CD4-positive, alpha-beta T cell (primary cell): ENCODE data around the gene KIF4A. TPM values are rescaled to one million over a fixed set of nuclear protein-coding genes. Genes with fewer than 3 reads are reported as not detected.

Experiments used
- ATAC-seq: fragments of 200-7000 bp; cut with Tn5 transposase; one replicate; pipeline ENCODE4 v1.10.0; 2022; ENCODE audit warnings: mild to moderate bottlenecking; ENCODE audit not compliant: poor library complexity
- CTCF ChIA-PET: fragments of 350-600 bp; sonication (Branson Sonifier 250); formaldehyde crosslinking; loops from one replicate; lab custom pipeline; 2021; ENCODE audit warnings: antibody characterized with exemption, inconsistent platforms; lab: Charles Lee
- POLR2A ChIA-PET: fragments of 350-600 bp; sonication (Branson Sonifier 250); formaldehyde crosslinking; loops from one replicate; lab custom pipeline; 2021; ENCODE audit warnings: antibody characterized with exemption, inconsistent platforms; lab: Charles Lee
- DNase-seq, 14 experiments: peaks; one replicate each; pipeline ENCODE4 v3.0.0-alpha.2; 2013 to 2020; ENCODE audit warnings: mixed read lengths in 2 of 14
- H3K27ac ChIP-seq, 2 donors: one replicate each; pipeline versions ENCODE4 v1.5.1 to v1.7.0; 2013; ENCODE audit warnings: low read length in 2 of 2, low read depth in 1 of 2, mild to moderate bottlenecking in 1 of 2
- H3K27me3 ChIP-seq, 2 experiments: 1 replicate in 1 of 2; 2 replicates in 1 of 2; pipeline versions ENCODE4 v1.6.1 to v1.7.0; 2013; ENCODE audit warnings: low read length in 2 of 2, control low read depth in 1 of 2, mild to moderate bottlenecking in 1 of 2, moderate library complexity in 1 of 2; ENCODE audit not compliant: insufficient read depth in 2 of 2, control insufficient read depth in 1 of 2
- H3K36me3 ChIP-seq: one replicate; pipeline ENCODE4 v1.6.1; 2013; ENCODE audit warnings: low read length, control low read depth; ENCODE audit not compliant: insufficient read depth
- H3K4me1 ChIP-seq: one replicate; pipeline ENCODE4 v1.6.1; 2013; ENCODE audit warnings: low read length, control low read depth; ENCODE audit not compliant: insufficient read depth
- H3K4me3 ChIP-seq: one replicate; pipeline ENCODE4 v1.5.1; 2013; ENCODE audit warnings: mild to moderate bottlenecking, low read length, moderate library complexity
- H3K9me3 ChIP-seq, 2 experiments: 1 replicate in 1 of 2; 2 replicates in 1 of 2; pipeline versions ENCODE4 v1.6.1 to v1.7.0; 2013; ENCODE audit warnings: low read length in 2 of 2, mild to moderate bottlenecking in 2 of 2, control low read depth in 1 of 2, moderate library complexity in 1 of 2; ENCODE audit not compliant: control insufficient read depth in 1 of 2, insufficient read depth in 1 of 2
- H3K27ac Mint-ChIP-seq: one replicate; pipeline ENCODE4 v1.8.0; 2020; ENCODE audit warnings: mixed read lengths
- H3K27me3 Mint-ChIP-seq: one replicate; pipeline ENCODE4 v1.8.0; 2021; ENCODE audit warnings: mixed read lengths
- H3K36me3 Mint-ChIP-seq: one replicate; pipeline ENCODE4 v1.8.0; 2021; ENCODE audit warnings: low read depth, mixed read lengths
- H3K4me1 Mint-ChIP-seq: one replicate; pipeline ENCODE4 v1.8.0; 2021; ENCODE audit warnings: low read depth, mixed read lengths
- H3K4me3 Mint-ChIP-seq: one replicate; pipeline ENCODE4 v1.8.0; 2020; ENCODE audit warnings: mild to moderate bottlenecking, mixed read lengths
- H3K9me3 Mint-ChIP-seq: one replicate; pipeline ENCODE4 v1.8.0; 2020; ENCODE audit warnings: mixed read lengths
- intact Hi-C, 2 experiments: fragments of 100-400 bp; cut with DNase I in 1 of 2; cut with micrococcal nuclease in 1 of 2; formaldehyde crosslinking; loops; one replicate each; pipeline versions ENCODE4 v1.15.1 to v1.9.0; 2023 to 2025; cut with DNase I, micrococcal nuclease
- total RNA-seq, 174 experiments: library from RNA in 2 of 174; stranded (reverse) in 2 of 174; gene quantifications; one replicate each; pipeline ENCODE4 v1.2.3 and lab custom pipeline; 2021 to 2026
- TF ChIP-seq, protein P1 (sequence below): fragments of 200-600 bp; IDR thresholded peaks from one replicate; pipeline ENCODE4 v1.8.0; 2022; ENCODE audit warnings: antibody characterized with exemption, mild to moderate bottlenecking

Gene KIF4A
- total RNA-seq, 2 experiments from 2014 or later = 0.06 to 0.19 TPM

DNA sequence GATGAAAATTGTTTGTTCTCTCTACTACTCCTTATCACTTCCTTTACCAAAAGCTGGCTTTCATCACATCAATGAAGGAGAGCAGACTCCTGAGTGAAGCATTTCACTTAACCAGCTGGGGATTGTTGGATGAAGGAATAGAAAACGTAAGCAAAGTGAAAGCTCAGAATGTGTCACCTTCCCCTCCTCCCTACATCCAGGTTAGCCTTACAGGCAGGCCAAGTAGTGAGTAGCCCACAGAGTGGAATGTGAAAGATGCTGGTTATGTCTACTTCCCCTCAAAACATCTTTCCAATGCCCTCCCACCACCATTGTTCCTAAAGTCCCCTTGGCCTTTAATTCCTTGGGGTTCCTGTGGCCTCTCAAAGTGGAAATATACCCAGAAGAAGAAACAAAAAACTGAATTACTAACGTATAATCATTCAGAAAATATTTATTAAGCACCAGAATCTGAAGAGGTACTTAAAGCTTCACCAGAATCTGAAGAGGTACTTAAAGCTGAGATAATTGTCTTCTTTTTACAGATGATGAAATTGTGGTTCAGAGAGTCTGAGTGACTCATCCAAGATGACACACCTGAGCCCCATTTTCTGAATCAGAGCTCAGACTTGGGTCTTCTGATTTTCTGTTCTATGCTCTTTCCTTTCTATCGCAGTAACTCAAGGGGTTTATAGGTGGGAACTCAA, 36.4 kb upstream of the KIF4A start:
- Histone ChIP-seq H3K36me3 (no peaks in the 10 kb centered on the region), H3K27me3 (no peaks in the 10 kb centered on the region), H3K27ac (no peak overlapping the region), H3K4me3 (no peak overlapping the region), H3K4me1 (no peaks in the 10 kb centered on the region), H3K9me3 (no peaks in the 10 kb centered on the region)
- Mint-ChIP-seq H3K4me1 (no peaks in the 10 kb centered on the region), H3K27me3 (no peaks in the 10 kb centered on the region), H3K27ac (no peak overlapping the region), H3K4me3 (no peak overlapping the region), H3K9me3 (no peaks in the 10 kb centered on the region), H3K36me3 (peaks cover 8% of the 10 kb centered on the region)
- POLR2A ChIA-PET = no interaction called here
- DNase-seq = no peak
- TF ChIP-seq, protein P1, sequence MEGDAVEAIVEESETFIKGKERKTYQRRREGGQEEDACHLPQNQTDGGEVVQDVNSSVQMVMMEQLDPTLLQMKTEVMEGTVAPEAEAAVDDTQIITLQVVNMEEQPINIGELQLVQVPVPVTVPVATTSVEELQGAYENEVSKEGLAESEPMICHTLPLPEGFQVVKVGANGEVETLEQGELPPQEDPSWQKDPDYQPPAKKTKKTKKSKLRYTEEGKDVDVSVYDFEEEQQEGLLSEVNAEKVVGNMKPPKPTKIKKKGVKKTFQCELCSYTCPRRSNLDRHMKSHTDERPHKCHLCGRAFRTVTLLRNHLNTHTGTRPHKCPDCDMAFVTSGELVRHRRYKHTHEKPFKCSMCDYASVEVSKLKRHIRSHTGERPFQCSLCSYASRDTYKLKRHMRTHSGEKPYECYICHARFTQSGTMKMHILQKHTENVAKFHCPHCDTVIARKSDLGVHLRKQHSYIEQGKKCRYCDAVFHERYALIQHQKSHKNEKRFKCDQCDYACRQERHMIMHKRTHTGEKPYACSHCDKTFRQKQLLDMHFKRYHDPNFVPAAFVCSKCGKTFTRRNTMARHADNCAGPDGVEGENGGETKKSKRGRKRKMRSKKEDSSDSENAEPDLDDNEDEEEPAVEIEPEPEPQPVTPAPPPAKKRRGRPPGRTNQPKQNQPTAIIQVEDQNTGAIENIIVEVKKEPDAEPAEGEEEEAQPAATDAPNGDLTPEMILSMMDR = no peak
- ATAC-seq = no peak
- CTCF ChIA-PET = no interaction called here
- intact Hi-C loops = no loop called here

DNA sequence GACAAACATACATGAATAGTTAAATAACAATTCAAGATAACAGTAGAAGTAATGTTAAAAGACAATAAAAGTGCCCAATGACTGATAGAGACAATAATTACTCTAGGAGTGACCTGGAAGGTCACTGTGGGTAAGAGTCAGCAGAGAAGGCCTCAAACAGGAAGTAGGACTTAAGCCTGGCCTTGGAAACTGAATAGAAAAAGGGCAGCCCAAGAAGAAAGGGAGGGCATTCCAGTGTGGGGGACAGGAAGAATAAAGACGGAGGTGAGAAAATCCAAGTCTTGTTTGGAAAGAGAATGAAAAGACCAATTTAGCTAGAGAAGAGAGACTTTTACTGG, 35.9 kb upstream of the KIF4A start:
- H3K27me3 ChIP-seq = no peaks in the 10 kb centered on the region
- ChIA-PET CTCF (no interaction called here), POLR2A (no interaction called here)
- Mint-ChIP-seq H3K4me3 (no peak overlapping the region), H3K4me1 (no peaks in the 10 kb centered on the region), H3K27ac (no peak overlapping the region), H3K27me3 (no peaks in the 10 kb centered on the region), H3K36me3 (peaks cover 8% of the 10 kb centered on the region), H3K9me3 (no peaks in the 10 kb centered on the region)
- no peak overlapping the region for H3K4me3 ChIP-seq
- ATAC-seq = no peak
- no peaks in the 10 kb centered on the region for H3K9me3 ChIP-seq
- TF ChIP-seq, protein P1 = no peak
- no peaks in the 10 kb centered on the region for H3K4me1 ChIP-seq
- intact Hi-C loops = no loop called here
- H3K27ac ChIP-seq = no peak overlapping the region
- H3K36me3 ChIP-seq = no peaks in the 10 kb centered on the region
- DNase-seq = no peak

DNA sequence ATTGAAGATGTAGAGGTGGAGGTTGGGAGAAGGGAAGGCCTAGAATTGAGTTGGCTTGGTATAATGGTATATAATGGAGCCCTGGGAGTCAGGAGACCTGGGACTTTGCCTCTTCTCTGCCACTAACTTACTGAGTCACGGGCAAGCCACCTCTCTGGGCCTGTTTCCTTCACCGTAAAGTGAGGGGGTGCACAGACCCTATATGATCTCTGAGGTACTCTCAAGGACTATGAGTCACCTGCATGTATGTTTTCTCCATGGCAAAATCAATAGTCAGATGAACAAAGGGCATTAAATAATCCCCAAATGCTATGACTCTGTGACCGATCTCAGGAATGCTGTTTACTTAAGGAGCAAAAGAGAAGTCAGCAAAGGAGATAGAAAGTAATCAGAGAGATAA, 35.0 kb upstream of the KIF4A start:
- no peaks in the 10 kb centered on the region for H3K27me3 Mint-ChIP-seq
- Histone ChIP-seq H3K9me3 (no peaks in the 10 kb centered on the region), H3K27me3 (no peaks in the 10 kb centered on the region), H3K4me1 (no peaks in the 10 kb centered on the region), H3K27ac (no peak overlapping the region), H3K36me3 (no peaks in the 10 kb centered on the region), H3K4me3 (no peak overlapping the region)
- H3K9me3 Mint-ChIP-seq = no peaks in the 10 kb centered on the region
- CTCF ChIA-PET = no interaction called here
- no peak overlapping the region for H3K4me3 Mint-ChIP-seq
- POLR2A ChIA-PET = no interaction called here
- ATAC-seq = no peak
- H3K36me3 Mint-ChIP-seq = peaks cover 8% of the 10 kb centered on the region
- DNase-seq = no peak
- TF ChIP-seq, protein P1 = no peak
- intact Hi-C loops = no loop called here
- no peak overlapping the region for H3K27ac Mint-ChIP-seq
- no peaks in the 10 kb centered on the region for H3K4me1 Mint-ChIP-seq
